ENCODE measurements around the gene THRB.

The THRB gene

GRCh38 chr3:24303057-24303754 is 191.4 kb downstream of the THRB start:
- H3K27ac Mint-ChIP-seq, result no peak overlapping the region
- H3K4me3 Mint-ChIP-seq, result no peak overlapping the region
- no peaks in the 10 kb centered on the region for H3K27me3 Mint-ChIP-seq
- H3K9me3 Mint-ChIP-seq, result no peaks in the 10 kb centered on the region
- intact Hi-C loops (cut with micrococcal nuclease), result no loop called here
- H3K36me3 Mint-ChIP-seq (ENCODE audit: low read depth), result no peaks in the 10 kb centered on the region
- no peaks in the 10 kb centered on the region for H3K4me1 Mint-ChIP-seq (ENCODE audit: low read depth)

- no peaks in the 10 kb centered on the region for H3K36me3 Mint-ChIP-seq (ENCODE audit: low read depth)
- H3K27ac Mint-ChIP-seq, result no peak overlapping the region
- intact Hi-C loops (cut with micrococcal nuclease), result no loop called here
- H3K9me3 Mint-ChIP-seq, result no peaks in the 10 kb centered on the region
- no peaks in the 10 kb centered on the region for H3K27me3 Mint-ChIP-seq
- no peak overlapping the region for H3K4me3 Mint-ChIP-seq
- H3K4me1 Mint-ChIP-seq (ENCODE audit: low read depth), result no peaks in the 10 kb centered on the region
Observed at GRCh38 chr3:24302396-24302795, 192.3 kb downstream of the THRB start.

- Mint-ChIP-seq H3K27ac (no peak overlapping the region), H3K27me3 (no peaks in the 10 kb centered on the region), H3K9me3 (no peaks in the 10 kb centered on the region), H3K4me3 (no peak overlapping the region), H3K36me3 (ENCODE audit: low read depth) (no peaks in the 10 kb centered on the region), H3K4me1 (ENCODE audit: low read depth) (no peaks in the 10 kb centered on the region)
- intact Hi-C loops (cut with micrococcal nuclease), result no loop called here
Observed at GRCh38 chr3:24300949-24301348, 193.7 kb downstream of the THRB start.

- Mint-ChIP-seq H3K27me3 (no peaks in the 10 kb centered on the region), H3K4me1 (ENCODE audit: low read depth) (no peaks in the 10 kb centered on the region), H3K4me3 (no peak overlapping the region), H3K9me3 (no peaks in the 10 kb centered on the region), H3K36me3 (ENCODE audit: low read depth) (no peaks in the 10 kb centered on the region), H3K27ac (no peak overlapping the region)
- intact Hi-C loops (cut with micrococcal nuclease), result no loop called here
Observed at GRCh38 chr3:24299806-24300626, 194.6 kb downstream of the THRB start.

- Mint-ChIP-seq H3K27me3 (no peaks in the 10 kb centered on the region), H3K27ac (no peak overlapping the region), H3K9me3 (no peaks in the 10 kb centered on the region), H3K36me3 (ENCODE audit: low read depth) (no peaks in the 10 kb centered on the region), H3K4me1 (ENCODE audit: low read depth) (no peaks in the 10 kb centered on the region), H3K4me3 (no peak overlapping the region)
- intact Hi-C loops (cut with micrococcal nuclease), result no loop called here
Observed at GRCh38 chr3:24299246-24299805, 195.3 kb downstream of the THRB start.

- no peak overlapping the region for H3K27ac Mint-ChIP-seq
- H3K4me3 Mint-ChIP-seq, result no peak overlapping the region
- H3K4me1 Mint-ChIP-seq (ENCODE audit: low read depth), result no peaks in the 10 kb centered on the region
- intact Hi-C loops (cut with micrococcal nuclease), result no loop called here
- no peaks in the 10 kb centered on the region for H3K36me3 Mint-ChIP-seq (ENCODE audit: low read depth)
- H3K27me3 Mint-ChIP-seq, result no peaks in the 10 kb centered on the region
- H3K9me3 Mint-ChIP-seq, result no peaks in the 10 kb centered on the region
Observed at GRCh38 chr3:24296441-24297205, 198.0 kb downstream of the THRB start.

GRCh38 chr3:24294150-24294549 is 200.5 kb downstream of the THRB start:
- Mint-ChIP-seq H3K36me3 (ENCODE audit: low read depth) (no peaks in the 10 kb centered on the region), H3K27ac (no peak overlapping the region), H3K4me1 (ENCODE audit: low read depth) (no peaks in the 10 kb centered on the region), H3K9me3 (no peaks in the 10 kb centered on the region), H3K27me3 (no peaks in the 10 kb centered on the region), H3K4me3 (no peak overlapping the region)
- intact Hi-C loops (cut with micrococcal nuclease), result no loop called here

GRCh38 chr3:24291646-24292045 is 203.0 kb downstream of the THRB start:
- H3K27ac Mint-ChIP-seq, result no peak overlapping the region
- H3K4me3 Mint-ChIP-seq, result no peak overlapping the region
- no peaks in the 10 kb centered on the region for H3K27me3 Mint-ChIP-seq
- H3K4me1 Mint-ChIP-seq (ENCODE audit: low read depth), result no peaks in the 10 kb centered on the region
- intact Hi-C loops (cut with micrococcal nuclease), result no loop called here
- no peaks in the 10 kb centered on the region for H3K36me3 Mint-ChIP-seq (ENCODE audit: low read depth)
- H3K9me3 Mint-ChIP-seq, result no peaks in the 10 kb centered on the region

- no peaks in the 10 kb centered on the region for H3K27me3 Mint-ChIP-seq
- intact Hi-C loops (cut with micrococcal nuclease), result no loop called here
- H3K36me3 Mint-ChIP-seq (ENCODE audit: low read depth), result no peaks in the 10 kb centered on the region
- no peaks in the 10 kb centered on the region for H3K4me1 Mint-ChIP-seq (ENCODE audit: low read depth)
- H3K9me3 Mint-ChIP-seq, result no peaks in the 10 kb centered on the region
- H3K27ac Mint-ChIP-seq, result no peak overlapping the region
- H3K4me3 Mint-ChIP-seq, result no peak overlapping the region
Observed at GRCh38 chr3:24290596-24290995, 204.1 kb downstream of the THRB start.

- no peaks in the 10 kb centered on the region for H3K4me1 Mint-ChIP-seq (ENCODE audit: low read depth)
- H3K27ac Mint-ChIP-seq, result no peak overlapping the region
- H3K27me3 Mint-ChIP-seq, result no peaks in the 10 kb centered on the region
- H3K36me3 Mint-ChIP-seq (ENCODE audit: low read depth), result no peaks in the 10 kb centered on the region
- H3K9me3 Mint-ChIP-seq, result no peaks in the 10 kb centered on the region
- no peak overlapping the region for H3K4me3 Mint-ChIP-seq
- intact Hi-C loops (cut with micrococcal nuclease), result no loop called here
Observed at GRCh38 chr3:24288496-24289236, 206.0 kb downstream of the THRB start.

GRCh38 chr3:24287755-24288450 is 206.7 kb downstream of the THRB start:
- H3K9me3 Mint-ChIP-seq, result no peaks in the 10 kb centered on the region
- H3K27me3 Mint-ChIP-seq, result no peaks in the 10 kb centered on the region
- intact Hi-C loops (cut with micrococcal nuclease), result no loop called here
- no peaks in the 10 kb centered on the region for H3K4me1 Mint-ChIP-seq (ENCODE audit: low read depth)
- H3K4me3 Mint-ChIP-seq, result no peak overlapping the region
- no peaks in the 10 kb centered on the region for H3K36me3 Mint-ChIP-seq (ENCODE audit: low read depth)
- H3K27ac Mint-ChIP-seq, result no peak overlapping the region

GRCh38 chr3:24286405-24286804 is 208.2 kb downstream of the THRB start:
- Mint-ChIP-seq H3K27ac (no peak overlapping the region), H3K4me1 (ENCODE audit: low read depth) (no peaks in the 10 kb centered on the region), H3K36me3 (ENCODE audit: low read depth) (no peaks in the 10 kb centered on the region), H3K27me3 (no peaks in the 10 kb centered on the region), H3K9me3 (no peaks in the 10 kb centered on the region), H3K4me3 (no peak overlapping the region)
- intact Hi-C loops (cut with micrococcal nuclease), result no loop called here

- Mint-ChIP-seq H3K4me3 (no peak overlapping the region), H3K4me1 (ENCODE audit: low read depth) (no peaks in the 10 kb centered on the region), H3K36me3 (ENCODE audit: low read depth) (no peaks in the 10 kb centered on the region)
Observed at GRCh38 chr3:24278543-24278942, 216.1 kb downstream of the THRB start.

More at GRCh38 chr3:24278543-24278942, 216.1 kb downstream of the THRB start:
- H3K27me3 Mint-ChIP-seq, result no peaks in the 10 kb centered on the region
- no peaks in the 10 kb centered on the region for H3K9me3 Mint-ChIP-seq
- intact Hi-C loops (cut with micrococcal nuclease), result no loop called here
- no peak overlapping the region for H3K27ac Mint-ChIP-seq

All from dendritic cell treated with granulocyte-macrophage colony-stimulating factor and Interleukin-4, amounts not matched to agents 40 ng/mL and 50 ng/mL, for 4 days (primary cell).